ENCODE results near the gene MACROH2A1. TPM values are rescaled to one million over a fixed set of nuclear protein-coding genes. Genes with fewer than 3 reads are reported as not detected.

Gene MACROH2A1
- total RNA-seq, 4 donors from 2014 or later = 104 to 167 (median 136) TPM

DNA sequence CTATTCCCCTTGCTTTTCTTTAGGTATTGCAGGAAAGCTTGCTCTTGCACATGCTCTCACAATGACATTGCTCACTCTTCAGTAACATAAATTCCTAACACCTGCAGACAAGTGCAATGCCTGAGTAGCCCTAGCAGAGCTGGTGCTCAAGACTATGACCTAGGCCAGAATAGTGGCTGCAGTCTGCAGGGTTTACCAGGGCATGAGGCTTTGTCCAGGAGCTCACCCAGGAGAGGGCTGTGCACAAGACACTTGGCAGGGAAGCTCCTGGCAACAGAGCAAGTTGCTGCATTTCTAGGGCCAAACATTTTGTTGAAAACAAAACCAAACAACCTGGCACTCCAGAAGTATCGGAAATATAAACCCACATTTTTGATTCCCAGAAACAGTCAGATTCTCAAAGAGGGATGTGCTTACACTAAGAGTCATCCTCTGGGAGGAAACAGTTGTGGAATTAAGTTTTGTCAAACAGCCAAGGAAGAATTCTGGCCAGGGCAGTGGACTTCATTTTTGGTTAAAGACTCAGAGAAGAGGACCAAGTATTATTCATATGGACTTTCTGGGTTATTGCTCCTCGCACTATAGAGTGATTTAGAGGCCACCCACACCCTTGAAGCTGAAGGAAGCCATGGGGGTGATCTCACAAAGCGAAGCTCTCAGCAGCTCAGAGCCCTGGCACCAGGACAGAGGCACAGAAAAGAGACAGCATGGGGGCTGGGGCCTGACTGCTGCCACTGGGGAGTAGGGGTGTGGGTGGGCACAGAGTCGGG is 44.9 kb downstream of the MACROH2A1 start:
- DNase-seq = no peak
- no peak overlapping the region for H3K27ac ChIP-seq
- intact Hi-C loops (cut with DNase I; ENCODE audit: low total_unique reads) = no loop called here
- ATAC-seq = no peak
- peaks cover 0 to 25% of the 10 kb centered on the region in 2 donors for H3K36me3 ChIP-seq
- no peaks in the 10 kb centered on the region for H3K27me3 ChIP-seq
- H3K4me1 ChIP-seq = peaks cover 48 to 51% of the 10 kb centered on the region in 2 donors
- H3K9me3 ChIP-seq = no peaks in the 10 kb centered on the region
- TF ChIP-seq POLR2A (IDR thresholded peaks at IDR 0.05) = no peak
- TF ChIP-seq, protein P1, sequence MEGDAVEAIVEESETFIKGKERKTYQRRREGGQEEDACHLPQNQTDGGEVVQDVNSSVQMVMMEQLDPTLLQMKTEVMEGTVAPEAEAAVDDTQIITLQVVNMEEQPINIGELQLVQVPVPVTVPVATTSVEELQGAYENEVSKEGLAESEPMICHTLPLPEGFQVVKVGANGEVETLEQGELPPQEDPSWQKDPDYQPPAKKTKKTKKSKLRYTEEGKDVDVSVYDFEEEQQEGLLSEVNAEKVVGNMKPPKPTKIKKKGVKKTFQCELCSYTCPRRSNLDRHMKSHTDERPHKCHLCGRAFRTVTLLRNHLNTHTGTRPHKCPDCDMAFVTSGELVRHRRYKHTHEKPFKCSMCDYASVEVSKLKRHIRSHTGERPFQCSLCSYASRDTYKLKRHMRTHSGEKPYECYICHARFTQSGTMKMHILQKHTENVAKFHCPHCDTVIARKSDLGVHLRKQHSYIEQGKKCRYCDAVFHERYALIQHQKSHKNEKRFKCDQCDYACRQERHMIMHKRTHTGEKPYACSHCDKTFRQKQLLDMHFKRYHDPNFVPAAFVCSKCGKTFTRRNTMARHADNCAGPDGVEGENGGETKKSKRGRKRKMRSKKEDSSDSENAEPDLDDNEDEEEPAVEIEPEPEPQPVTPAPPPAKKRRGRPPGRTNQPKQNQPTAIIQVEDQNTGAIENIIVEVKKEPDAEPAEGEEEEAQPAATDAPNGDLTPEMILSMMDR (IDR thresholded peaks at IDR 0.05 in 4 of 5, conservative IDR thresholded peaks at IDR 0.05 in 1 of 5) = no peak
- H3K4me3 ChIP-seq = no peak overlapping the region
- in situ Hi-C loops (cut with MboI; ENCODE audit: low sequenced_read_pairs in 4 of 4) = no loop called here

DNA sequence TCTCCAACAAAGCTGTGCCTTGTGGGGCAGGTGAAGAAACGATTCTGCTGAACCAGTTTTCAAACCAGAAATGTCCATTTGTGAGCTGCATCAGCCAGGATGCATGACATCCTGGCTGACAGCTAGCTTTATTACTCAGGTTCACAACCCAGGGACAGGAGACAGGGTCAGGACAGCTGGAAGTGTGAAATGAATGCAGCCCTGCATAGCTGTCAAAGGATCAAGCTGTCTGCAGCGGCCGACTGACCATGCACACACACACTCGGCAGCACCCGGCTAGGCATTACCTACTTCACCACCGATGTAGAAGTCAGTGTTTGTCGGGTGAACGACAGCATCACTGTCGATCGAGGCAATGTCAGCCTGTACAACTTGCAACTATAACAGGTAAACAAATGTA is 48.5 kb downstream of the MACROH2A1 start:
- Histone ChIP-seq H3K4me1 (peaks cover 23 to 24% of the 10 kb centered on the region in 2 donors), H3K27ac (no peak overlapping the region), H3K36me3 (peaks cover 0 to 33% of the 10 kb centered on the region in 2 donors), H3K27me3 (no peaks in the 10 kb centered on the region), H3K9me3 (no peaks in the 10 kb centered on the region), H3K4me3 (no peak overlapping the region)
- TF ChIP-seq POLR2A (IDR thresholded peaks at IDR 0.05) = no peak
- TF ChIP-seq, protein P1 (IDR thresholded peaks at IDR 0.05 in 4 of 5, conservative IDR thresholded peaks at IDR 0.05 in 1 of 5) = no peak
- intact Hi-C loops (cut with DNase I; ENCODE audit: low total_unique reads) = no loop called here
- no peak for DNase-seq
- ATAC-seq = no peak
- in situ Hi-C loops (cut with MboI; ENCODE audit: low sequenced_read_pairs in 4 of 4) = no loop called here

DNA sequence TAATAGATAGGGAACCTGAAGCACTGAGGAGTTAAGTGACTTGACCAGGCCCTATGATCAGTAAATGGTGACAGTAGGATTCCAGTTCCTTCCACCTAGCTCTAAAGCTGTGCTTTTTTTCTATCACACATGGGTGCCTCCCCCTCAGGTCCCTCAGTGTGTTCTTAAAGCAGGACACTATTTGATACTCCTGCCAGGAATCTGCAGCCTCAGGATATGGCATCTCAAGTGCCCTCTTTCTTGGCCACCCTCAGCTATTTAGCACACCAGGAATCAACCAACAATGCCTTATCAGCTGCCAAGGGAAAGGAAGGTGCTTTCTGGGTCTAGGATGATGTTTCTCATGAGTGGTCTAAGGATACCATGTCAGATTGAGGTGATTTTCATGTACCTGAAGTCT is 49.1 kb downstream of the MACROH2A1 start:
- Histone ChIP-seq H3K9me3 (no peaks in the 10 kb centered on the region), H3K27me3 (no peaks in the 10 kb centered on the region), H3K36me3 (peaks cover 0 to 38% of the 10 kb centered on the region in 2 donors), H3K4me1 (peaks cover 16 to 20% of the 10 kb centered on the region in 2 donors), H3K27ac (no peak overlapping the region), H3K4me3 (no peak overlapping the region)
- ATAC-seq (no peak), DNase-seq (no peak)
- TF ChIP-seq POLR2A (IDR thresholded peaks at IDR 0.05) = no peak
- TF ChIP-seq, protein P1 (IDR thresholded peaks at IDR 0.05 in 4 of 5, conservative IDR thresholded peaks at IDR 0.05 in 1 of 5) = no peak
- in situ Hi-C loops (cut with MboI; ENCODE audit: low sequenced_read_pairs in 4 of 4) (no loop called here), intact Hi-C loops (cut with DNase I; ENCODE audit: low total_unique reads) (no loop called here)

DNA sequence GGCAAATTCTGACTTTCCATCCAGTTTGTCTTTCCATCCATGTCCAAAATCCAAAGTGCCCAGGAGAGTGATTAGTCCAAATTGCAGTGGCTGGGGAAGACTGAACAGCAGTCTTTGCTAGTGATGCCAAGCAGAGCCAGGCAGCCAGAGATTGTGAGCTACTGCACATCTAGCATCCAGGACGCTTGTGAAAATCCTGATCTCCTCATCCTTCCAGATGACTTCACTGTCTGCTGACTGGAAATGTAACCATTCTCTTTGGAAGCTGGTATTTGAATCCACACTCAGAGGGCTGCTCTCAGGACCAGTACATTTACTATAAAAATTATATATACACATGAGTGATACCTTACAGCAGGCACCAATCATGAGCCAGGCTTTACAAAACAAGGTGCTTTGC is 49.6 kb downstream of the MACROH2A1 start:
- Histone ChIP-seq H3K36me3 (peaks cover 0 to 42% of the 10 kb centered on the region in 2 donors), H3K4me3 (no peak overlapping the region), H3K9me3 (no peaks in the 10 kb centered on the region), H3K4me1 (peaks cover 12 to 16% of the 10 kb centered on the region in 2 donors), H3K27me3 (no peaks in the 10 kb centered on the region), H3K27ac (no peak overlapping the region)
- TF ChIP-seq, protein P1 (IDR thresholded peaks at IDR 0.05 in 4 of 5, conservative IDR thresholded peaks at IDR 0.05 in 1 of 5) = no peak
- TF ChIP-seq POLR2A (IDR thresholded peaks at IDR 0.05) = no peak
- intact Hi-C loops (cut with DNase I; ENCODE audit: low total_unique reads) = no loop called here
- in situ Hi-C loops (cut with MboI; ENCODE audit: low sequenced_read_pairs in 4 of 4) = no loop called here
- ATAC-seq (no peak), DNase-seq (no peak)
